22Rv1 (cell line): Measurements from ENCODE around the gene FAM3D.

Source experiments
- H3K27ac ChIP-seq: fragments of 450-650 bp; 2 replicates; pipeline ENCODE4 v1.5.1; 2017
- ZFX ChIP-seq: fragments of 450-650 bp; IDR thresholded peaks from 2 replicates; pipeline ENCODE4 v1.6.1; 2017; ENCODE audit warnings: antibody characterized with exemption, borderline replicate concordance
- TF ChIP-seq, protein P1 (sequence below): fragments of 450-650 bp; IDR thresholded peaks from 2 replicates; pipeline ENCODE4 v1.5.1; 2017; ENCODE audit warnings: mild to moderate bottlenecking

The FAM3D gene

DNA sequence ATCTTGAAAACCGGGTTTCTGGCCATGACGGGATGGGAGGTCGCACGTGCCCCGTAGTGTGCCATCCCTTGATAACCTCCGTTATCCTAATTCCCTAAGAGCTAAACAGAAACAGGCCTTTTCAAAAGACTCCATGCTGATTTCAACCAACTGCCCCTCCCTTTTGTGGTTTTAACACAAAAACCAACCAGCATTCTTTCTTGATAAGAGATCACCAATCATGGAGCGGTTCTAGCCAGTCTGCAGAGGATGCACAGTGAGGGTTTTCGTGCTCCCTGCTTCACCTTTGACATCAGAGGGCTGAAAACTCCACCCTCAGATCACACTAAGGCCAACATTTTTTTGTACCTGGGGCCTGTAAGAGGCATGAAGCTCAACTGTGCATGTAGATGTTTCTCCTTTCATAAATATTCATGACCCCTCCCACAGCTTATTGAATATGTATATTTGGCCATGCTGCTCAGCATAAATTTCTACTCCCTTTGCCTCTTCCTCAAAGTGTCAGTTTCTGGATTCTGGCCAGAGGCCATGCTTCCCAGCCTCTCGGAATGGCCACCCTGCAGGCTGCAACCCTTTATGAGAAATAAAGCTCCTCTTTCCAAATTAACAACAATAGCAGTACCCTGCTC lies 41.3 kb downstream of the FAM3D start:
- H3K27ac ChIP-seq, result no peak overlapping the region
- no peak for TF ChIP-seq ZFX
- TF ChIP-seq, protein P1, sequence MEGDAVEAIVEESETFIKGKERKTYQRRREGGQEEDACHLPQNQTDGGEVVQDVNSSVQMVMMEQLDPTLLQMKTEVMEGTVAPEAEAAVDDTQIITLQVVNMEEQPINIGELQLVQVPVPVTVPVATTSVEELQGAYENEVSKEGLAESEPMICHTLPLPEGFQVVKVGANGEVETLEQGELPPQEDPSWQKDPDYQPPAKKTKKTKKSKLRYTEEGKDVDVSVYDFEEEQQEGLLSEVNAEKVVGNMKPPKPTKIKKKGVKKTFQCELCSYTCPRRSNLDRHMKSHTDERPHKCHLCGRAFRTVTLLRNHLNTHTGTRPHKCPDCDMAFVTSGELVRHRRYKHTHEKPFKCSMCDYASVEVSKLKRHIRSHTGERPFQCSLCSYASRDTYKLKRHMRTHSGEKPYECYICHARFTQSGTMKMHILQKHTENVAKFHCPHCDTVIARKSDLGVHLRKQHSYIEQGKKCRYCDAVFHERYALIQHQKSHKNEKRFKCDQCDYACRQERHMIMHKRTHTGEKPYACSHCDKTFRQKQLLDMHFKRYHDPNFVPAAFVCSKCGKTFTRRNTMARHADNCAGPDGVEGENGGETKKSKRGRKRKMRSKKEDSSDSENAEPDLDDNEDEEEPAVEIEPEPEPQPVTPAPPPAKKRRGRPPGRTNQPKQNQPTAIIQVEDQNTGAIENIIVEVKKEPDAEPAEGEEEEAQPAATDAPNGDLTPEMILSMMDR, result no peak

DNA sequence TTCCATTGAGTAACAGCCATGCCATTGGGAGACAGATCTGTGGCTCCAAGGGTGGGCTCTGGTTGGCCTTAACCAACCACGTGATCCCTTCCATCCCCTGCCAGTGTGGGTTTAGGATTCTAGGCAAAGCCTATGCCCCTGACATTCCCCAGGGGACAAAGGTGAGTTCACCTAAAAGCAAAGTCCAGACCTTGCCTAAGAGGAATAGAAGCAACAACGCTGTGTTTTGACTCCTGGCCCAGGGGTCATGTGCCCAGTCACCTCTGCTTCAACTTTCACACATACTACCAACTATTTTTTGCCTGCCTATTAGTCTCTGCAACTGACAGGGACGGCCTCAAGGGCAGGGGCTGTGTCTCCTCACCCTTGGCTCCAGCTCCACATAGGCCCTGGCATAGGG lies 42.0 kb downstream of the FAM3D start:
- H3K27ac ChIP-seq, result no peak overlapping the region
- TF ChIP-seq ZFX, result no peak
- TF ChIP-seq, protein P1, result no peak

DNA sequence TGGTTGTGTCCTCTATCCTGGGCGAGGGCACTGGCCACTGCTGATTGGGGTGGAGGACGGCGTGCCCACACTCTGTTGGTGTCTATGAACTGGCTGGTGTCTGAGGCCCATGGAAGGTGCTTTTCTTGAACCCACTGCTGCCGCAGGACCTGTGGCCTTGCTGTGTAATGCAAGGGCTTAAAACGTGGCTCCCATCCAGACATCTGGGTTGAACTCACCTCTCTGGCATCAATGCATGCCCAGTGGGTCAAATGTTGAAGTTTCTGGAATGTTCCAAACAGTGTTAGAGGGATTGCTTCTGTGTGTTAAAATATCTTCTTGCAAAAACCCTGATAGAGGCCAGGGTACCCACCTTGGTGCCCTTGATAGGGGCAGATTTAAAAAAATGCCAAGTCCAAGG lies 42.6 kb downstream of the FAM3D start:
- TF ChIP-seq, protein P1, result no peak
- no peak for TF ChIP-seq ZFX
- no peak overlapping the region for H3K27ac ChIP-seq

DNA sequence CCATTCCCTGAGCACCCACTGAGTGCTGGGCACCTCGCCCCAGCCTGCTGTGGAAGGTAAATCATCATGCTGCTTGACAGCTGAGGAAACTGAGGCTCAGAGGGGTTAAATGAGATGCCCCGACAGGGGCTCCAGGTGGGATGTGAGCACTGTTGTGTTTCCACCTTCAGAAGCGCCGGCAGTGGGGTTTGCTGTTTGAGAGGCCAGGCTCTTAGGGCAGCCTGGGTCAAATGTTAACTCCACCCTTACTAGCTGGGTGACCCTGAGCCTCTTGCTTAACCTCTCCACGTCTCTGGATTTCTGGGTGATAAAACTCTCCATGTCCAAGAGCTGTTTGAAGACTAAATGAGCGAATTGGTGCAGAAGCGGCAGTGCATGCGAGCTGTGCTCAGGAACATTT lies 43.1 kb downstream of the FAM3D start:
- TF ChIP-seq, protein P1, result no peak
- TF ChIP-seq ZFX, result no peak
- no peak overlapping the region for H3K27ac ChIP-seq

DNA sequence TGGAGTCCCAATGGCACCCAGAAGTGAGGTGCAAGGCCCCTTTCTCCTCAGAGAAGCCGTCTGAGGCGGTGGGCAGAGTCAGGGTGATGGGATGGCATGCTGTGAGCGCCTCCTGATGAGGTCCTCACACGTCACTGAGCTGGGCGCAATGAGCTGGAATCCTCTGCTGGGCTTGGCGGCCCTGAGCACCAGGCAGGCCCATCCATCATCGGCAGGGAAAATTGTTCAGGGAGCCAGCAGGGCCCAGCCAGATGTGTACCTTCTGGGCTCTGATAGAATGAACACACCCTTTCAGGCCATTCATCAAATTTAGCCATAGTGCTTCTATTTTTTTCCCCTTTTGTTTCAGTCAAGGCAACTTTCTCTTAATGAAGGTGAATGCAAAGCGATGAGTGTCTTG lies 43.7 kb downstream of the FAM3D start:
- no peak overlapping the region for H3K27ac ChIP-seq
- TF ChIP-seq, protein P1, result no peak
- TF ChIP-seq ZFX, result no peak

DNA sequence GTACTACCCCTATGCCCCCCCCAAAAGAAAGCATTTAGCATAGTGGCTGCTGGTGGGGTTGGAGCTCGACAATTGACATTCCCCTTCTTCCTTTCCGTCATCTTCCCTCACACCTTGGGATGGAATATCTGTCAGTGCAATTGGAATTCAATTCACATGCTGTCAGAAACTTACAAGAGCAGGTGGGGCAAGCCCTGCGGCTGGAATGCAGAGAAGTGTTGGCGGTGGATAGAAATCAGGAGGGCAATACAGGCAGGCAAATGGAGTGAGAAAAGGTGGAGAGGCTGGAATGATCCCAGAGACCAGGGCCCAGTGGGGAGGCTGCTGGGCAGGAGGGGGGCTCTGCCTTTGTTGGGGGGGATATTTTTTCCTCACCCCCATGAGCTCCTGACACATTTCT lies 44.1 kb downstream of the FAM3D start:
- H3K27ac ChIP-seq, result no peak overlapping the region
- TF ChIP-seq ZFX, result no peak
- TF ChIP-seq, protein P1, result no peak

DNA sequence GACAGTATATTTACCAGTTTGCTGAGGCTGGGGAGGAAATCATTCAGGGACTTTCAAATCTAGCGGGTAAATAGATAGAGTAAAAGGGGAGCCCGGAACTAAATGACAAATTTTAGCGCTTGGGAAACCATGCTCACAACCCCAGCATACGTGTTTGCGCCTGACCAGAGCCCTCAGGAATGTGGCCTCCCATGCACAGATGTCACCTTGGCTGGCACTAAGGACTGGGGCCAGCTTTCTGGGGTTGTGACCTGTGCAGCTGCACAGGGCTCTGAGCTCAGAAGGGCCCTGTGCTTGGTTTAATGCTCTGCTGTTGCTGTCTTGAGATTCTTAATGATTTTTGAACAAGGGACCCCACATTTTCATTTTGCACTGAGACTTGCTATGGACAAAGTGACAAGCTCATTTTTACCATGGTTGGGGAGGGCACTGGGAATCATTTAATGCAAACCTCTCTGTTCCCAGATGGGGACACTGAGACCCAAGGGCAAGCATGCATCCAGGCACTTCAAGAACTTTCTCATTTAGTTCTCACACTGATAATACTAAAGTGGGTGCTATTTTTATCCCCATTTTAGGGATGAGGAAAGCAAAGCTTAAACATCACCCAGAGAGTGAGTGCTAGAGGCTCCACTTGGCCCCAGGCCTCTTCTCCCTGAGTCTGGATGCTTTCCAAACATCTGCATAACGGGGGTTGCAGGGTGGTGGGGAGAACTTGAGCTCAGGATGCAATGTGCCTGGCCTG lies 45.3 kb downstream of the FAM3D start:
- H3K27ac ChIP-seq, result no peak overlapping the region
- TF ChIP-seq ZFX, result no peak
- TF ChIP-seq, protein P1, result no peak
